ENCODE measurements around the gene NSRP1.
A peak's percentile ranks its signal among the peaks of the same experiment; 100 is the strongest.
"Not testable (repeated sequence)": the region's sequence is repeated elsewhere in the genome, so short reads cannot be mapped to it uniquely, and the experiment has no call there.

The NSRP1 gene

DNA sequence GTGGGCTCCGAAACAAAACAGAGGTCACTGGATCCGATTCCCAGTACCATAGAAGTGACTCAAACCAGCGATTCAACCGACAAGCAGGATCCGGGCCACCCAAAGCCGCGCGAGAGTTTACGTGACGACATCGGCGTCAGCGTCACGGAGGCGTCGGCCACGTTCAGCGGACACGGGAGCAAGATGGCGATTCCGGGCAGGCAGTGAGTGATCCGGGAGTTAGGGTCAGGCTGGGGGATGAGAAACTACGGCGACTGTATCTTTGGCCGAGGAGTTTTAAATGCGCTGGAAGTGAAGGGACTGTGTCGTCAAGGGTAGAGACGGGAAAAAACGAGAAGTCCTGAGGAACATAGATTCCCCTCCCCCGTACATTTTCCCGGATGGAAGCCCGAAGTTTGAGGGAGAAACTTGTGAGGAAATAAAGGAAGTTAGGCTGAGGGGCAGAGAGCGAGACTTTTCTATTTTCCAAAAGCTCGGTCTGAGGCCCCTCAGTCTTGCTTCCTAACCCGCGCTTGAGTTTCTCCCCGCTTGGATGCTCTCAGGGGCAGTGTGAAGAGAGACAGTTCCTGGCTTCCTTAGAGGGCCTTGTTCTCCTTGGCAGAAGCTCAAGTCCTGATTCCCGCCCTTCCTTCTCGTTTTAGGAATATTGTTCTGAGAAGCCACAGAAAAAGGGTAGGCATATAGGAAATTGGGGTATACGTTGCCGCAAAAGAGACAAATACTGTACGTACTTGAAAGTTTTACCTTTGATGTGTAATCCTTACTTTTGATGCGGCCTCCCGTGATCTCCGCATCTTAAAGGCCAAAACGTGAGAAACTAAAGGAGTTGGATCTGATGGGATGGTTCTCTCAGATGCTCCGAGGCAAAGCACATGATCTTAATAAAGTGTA, at the start of gene NSRP1:
TSS of gene NSRP1 (plus strand) at position 156 of the 891 bp plus-strand sequence. CDS start at position 184, 28 bp downstream.
- DNase-seq (ENCODE audit: low read depth in 1 of 2, low spot score in 1 of 2), result peak; percentile 85 to 91

GRCh38 chr17:30068465-30068864, 48.2 kb upstream of the NSRP1 start:
- DNase-seq (ENCODE audit: low read depth in 1 of 2, low spot score in 1 of 2), result no peak

DNA sequence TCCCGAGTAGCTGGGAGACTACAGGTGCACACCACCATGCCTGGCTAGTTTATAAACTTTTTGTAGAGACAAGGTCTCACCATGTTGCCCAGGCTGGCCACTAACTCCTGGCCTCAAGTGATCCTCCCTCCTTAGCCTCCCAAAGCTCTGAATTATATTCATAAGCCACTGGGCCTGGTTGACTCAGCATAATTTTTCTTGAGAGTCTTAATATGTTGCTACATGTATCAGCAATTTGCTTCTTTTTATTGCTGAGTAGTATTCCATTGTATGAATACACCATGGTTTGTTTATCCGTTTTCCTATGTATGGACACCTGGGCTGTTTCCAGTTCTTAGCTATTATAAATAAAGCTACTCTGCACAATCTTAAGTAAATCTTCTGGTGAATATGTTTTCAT, 42.4 kb upstream of the NSRP1 start:
- DNase-seq (ENCODE audit: low read depth in 1 of 2, low spot score in 1 of 2), result no peak

GRCh38 chr17:30074730-30075129, 41.9 kb upstream of the NSRP1 start:
- no peak for DNase-seq (ENCODE audit: low read depth in 1 of 2, low spot score in 1 of 2)

- no peak for DNase-seq (ENCODE audit: low read depth in 1 of 2, low spot score in 1 of 2)
Observed at GRCh38 chr17:30082773-30083172, 33.8 kb upstream of the NSRP1 start.

DNA sequence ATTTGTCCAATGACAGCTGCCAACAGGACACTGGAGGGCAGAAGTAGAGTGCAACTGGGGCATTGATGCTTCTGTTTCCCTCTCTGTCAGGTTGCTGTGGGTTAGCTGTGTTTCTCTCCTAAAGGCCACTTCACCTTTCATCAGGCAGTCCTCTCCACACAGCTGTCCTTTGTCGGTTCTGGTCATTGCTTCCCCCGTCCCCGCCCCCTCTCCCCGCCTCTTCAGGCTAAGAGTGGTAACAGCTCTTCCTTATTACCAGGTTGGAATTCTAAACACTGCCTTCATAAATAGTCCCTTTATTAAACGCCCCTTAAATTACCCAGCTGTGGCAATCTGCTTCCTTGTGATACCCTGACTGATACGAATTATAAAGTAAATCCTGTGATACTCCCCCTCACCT, 31.8 kb upstream of the NSRP1 start:
- no peak for DNase-seq (ENCODE audit: low read depth in 1 of 2, low spot score in 1 of 2)

DNA sequence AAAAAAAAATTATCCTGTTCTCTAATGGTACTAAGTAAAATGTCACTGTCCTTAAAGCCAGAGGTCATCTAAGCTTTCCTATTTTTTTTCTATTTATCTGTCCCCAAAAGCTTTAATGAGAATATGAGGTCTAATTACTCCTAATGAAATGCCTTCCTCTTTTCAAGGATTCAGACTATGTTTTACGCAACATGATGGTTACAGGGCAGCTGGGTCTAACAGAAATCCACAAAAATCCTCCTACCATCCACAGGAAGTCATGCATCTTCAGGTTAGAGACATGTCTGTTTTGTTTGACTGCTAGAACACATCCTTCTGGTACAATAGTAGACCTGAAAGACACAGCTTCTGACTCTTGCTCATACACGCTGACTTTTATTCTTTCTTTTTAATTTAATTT, 29.7 kb upstream of the NSRP1 start:
- DNase-seq (ENCODE audit: low read depth in 1 of 2, low spot score in 1 of 2), result no peak

DNA sequence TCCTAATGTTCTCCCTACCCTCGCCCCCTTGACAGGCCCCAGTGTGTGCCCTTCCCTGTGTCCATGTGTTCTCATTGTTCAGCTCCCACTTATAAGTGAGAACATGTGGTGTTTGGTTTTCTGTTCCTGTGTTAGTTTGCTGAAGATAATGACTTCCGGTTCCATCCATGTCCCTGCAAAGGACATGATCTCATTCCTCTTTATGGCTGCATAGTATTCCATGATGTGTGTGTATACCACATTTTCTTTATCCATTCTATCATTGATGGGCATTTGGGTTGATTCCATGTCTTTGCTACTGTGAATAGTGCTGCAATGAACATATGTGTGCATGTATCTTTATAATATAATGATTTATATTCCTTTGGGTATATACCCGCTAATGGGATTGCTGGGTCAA, 29.2 kb upstream of the NSRP1 start:
- not testable (repeated sequence) for DNase-seq (ENCODE audit: low read depth in 1 of 2, low spot score in 1 of 2)

DNA sequence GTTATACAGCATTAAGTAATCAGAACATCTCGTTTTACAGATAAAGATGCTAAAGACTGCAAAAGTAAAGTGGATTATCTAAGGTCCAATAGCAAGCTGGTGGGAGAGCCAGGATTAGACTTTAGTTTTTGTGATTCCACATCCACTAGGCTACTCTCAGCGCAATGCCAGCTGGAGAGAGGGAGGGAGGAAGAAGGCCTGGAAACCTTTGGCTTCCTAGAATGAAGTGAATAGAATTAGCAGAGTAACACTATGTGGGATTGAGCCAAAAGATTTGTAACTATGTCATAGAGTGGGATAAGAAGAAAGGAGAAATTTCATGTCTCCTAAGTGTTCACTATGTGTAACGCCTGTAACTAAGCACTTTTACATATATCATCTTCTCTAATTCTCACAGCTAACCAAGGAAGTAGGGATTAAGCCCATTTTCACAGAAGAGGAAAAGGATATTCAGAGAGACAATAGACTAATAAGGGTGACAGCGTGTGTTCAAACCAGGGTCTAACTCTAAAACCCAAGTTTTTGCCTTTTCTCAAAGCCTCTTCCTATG, 25.4 kb upstream of the NSRP1 start:
- DNase-seq (ENCODE audit: low read depth in 1 of 2, low spot score in 1 of 2), result no peak

DNA sequence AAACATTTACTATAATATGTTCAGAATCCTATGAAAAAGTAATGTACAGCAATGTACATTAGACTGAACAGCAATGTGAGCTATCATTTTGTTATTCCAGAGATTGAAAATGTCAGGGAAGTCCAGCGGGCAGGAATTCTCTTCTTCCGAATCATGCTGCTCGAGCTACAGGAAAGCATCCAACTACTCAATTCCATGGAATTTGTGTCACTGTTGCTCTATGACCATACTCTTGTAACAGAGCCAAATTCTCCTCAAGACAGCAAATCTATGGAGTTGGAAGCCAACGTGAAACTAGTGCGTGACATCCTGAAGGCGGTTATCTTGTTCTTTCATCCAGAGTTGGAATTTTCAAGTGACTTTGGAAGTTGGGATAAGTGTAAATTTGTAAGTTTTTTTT, 24.8 kb upstream of the NSRP1 start:
- no peak for DNase-seq (ENCODE audit: low read depth in 1 of 2, low spot score in 1 of 2)

- no peak for DNase-seq (ENCODE audit: low read depth in 1 of 2, low spot score in 1 of 2)
Observed at GRCh38 chr17:30092886-30093285, 23.7 kb upstream of the NSRP1 start.

DNA sequence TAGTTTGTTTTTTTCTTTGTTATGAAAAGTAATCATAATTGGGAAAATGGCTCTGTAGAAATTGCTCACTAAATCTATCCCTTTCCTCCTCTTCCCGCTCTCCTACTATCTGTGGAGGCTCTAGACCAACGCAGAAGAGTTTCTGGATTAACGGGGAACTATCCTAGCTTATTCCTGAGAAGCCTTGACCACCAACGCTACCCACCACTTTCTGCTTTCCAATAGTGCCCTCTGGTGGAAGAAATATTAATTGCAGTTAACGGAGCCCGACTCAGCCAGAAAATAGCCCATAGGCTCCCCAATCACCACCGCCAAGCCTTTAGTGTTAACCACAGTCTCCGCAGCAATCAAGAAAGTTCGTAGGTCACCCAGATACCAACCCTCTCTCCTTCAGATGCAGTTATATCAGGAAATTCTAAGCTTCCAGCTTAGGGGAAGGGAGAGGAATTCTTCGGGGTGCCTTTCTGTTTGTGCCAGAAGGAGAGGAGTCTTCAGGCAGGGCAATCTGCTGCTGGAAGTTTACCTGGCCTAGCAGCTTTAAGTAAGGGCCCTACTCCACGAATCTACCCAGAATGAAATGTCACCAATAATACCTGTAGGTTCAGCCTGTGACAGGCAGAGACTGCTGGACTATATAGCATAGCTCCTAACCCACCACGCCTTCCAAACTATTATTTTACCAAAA, 23.0 kb upstream of the NSRP1 start:
- DNase-seq (ENCODE audit: low read depth in 1 of 2, low spot score in 1 of 2), result peak in 1 of 2 donors; percentile 35

DNA sequence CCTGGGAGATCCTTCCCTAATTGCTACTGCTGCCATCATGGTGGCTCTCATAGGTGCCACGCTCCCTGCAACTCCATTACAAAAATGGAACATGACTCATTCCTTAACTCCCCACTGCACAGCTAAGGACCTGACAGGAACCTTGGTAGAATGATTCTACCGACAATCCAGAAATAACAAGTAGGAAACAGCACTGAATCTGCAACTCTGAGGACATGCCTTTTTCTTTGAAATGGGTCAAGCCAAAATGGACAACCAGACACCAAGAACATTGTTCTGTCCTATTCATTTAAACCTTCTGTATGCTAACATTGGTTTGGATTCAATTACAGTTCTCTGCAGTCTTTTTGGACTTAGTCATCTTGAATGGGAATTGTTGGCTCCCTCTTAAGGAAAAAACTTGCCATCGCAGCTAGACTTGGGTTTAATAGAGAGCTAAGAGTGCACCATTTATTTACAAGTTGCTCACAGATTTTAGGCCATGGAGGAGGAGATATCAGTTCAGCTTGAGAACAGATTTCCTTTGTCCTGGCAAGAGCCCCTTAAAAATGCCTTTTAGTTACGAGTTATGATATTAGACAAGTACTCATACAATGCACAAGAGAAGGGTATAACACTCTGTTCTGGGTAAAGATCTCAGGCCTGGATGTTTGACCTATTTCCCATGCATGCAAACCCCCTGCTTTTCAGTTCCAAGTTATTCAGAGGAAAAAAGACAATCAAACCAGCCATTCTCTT, 20.9 kb upstream of the NSRP1 start:
- no peak for DNase-seq (ENCODE audit: low read depth in 1 of 2, low spot score in 1 of 2)

DNA sequence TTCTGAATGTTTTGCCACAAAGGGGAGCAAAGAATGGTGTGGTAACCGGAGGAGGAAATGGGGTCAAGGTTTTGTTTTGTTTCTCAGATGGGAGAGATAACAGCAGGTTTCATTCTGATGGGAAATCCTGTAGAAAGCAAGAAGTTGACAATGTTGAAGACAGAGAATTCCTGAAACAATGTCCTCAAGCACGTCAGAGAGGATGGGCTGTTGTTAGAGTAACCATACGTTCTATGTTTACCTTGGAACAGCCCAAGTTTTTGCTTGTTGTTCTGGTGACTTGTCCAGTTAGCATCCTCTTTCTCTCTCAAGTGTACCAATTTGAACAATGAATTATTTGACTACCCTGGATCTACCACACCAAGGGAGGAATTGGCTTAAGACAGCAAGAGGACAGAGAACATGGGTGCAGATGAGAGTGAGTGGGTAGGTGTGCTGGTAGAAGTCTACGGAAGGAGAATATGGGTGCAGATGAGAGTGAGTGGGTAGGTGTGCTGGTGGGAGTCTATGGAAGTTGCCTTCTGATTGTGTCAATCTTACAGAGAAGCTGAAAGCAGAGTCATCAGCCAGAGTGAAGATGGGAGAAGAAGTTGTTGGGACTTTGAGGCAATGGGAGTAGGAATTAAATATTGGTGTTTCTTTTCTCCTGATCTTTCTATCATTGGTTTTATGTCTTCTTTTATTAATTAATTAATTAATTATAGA, 14.8 kb upstream of the NSRP1 start:
- no peak for DNase-seq (ENCODE audit: low read depth in 1 of 2, low spot score in 1 of 2)

GRCh38 chr17:30103921-30104320, 12.7 kb upstream of the NSRP1 start:
- no peak for DNase-seq (ENCODE audit: low read depth in 1 of 2, low spot score in 1 of 2)

- peak; percentile 44 to 66 for DNase-seq (ENCODE audit: low read depth in 1 of 2, low spot score in 1 of 2)
Observed at GRCh38 chr17:30104575-30105339, 11.9 kb upstream of the NSRP1 start.

DNA sequence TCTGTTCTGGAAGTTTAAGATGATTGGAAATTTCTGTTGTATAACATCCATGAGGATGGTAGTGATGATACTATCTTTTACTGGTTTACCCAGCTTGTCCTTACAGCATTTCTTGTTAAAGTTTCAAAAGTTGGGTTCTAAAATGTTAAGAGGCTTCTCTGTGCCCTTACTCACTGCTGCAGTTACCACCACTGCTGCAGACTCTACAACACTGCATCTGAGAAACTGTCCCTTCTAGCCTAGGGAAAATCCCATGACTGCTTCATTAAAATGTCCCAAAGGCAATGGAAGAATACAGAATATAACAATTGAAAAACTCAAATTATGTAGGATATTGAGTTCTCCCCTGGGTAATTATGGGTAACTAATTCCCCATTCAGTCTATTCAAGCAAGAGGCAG, 3.8 kb upstream of the NSRP1 start:
- DNase-seq (ENCODE audit: low read depth in 1 of 2, low spot score in 1 of 2), result no peak

DNA sequence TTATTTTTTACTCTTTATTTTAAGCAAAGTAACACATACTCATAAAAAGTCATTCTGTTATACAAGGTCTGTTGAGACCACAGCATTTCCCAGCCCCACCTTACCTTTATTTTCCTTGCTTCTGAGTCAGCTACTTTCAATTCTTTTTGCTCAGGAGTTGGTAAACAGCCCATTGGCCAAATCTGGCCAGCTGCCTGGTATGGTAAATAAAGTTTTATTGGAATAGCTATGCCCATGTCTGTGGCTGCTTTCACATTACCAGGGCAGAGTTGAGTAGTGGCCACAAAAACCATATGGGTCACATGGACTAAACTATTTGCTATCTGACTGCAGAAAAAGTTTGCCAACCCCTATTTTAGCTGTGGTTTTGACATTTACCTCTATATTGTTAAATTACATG, 3.4 kb upstream of the NSRP1 start:
- DNase-seq (ENCODE audit: low read depth in 1 of 2, low spot score in 1 of 2), result no peak

DNA sequence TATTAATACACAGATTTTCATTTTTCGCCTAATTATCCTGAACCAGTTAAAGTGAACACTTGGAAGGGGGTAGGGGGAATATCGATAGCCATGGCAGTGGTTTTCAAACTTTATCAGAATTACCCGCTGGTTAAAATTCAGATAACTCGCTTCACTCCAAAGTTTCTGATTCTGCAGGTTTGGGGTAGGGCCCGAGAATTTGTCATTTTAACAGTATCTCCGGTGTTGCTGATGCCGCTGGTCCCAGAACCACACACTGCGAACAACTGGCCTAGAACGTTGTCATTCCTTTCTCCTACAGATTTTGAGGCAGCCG, 313 bp upstream of the NSRP1 start:
- DNase-seq (ENCODE audit: low read depth in 1 of 2, low spot score in 1 of 2), result no peak

DNA sequence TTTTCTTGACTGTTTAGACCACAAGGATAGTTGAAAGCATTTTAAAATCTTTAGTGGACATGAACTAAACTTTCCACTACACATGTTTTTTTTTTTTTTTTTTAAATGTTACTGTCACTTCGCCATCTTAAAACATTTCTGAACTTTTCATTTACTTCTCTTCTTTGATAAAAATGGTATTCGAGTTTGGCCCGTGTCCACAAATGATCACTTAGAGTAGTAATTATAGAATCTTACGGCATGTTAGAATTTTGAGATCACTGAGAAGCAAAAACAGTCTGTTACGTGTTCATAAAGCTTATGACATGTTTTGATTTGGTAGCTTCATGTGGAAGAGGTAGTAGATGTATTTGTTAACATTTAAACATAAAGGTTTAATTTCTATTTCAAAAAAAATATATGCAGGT, 1.1 kb downstream of the NSRP1 start:
- DNase-seq (ENCODE audit: low read depth in 1 of 2, low spot score in 1 of 2), result no peak
